ENCODE measurements around the gene CHAT.

DNA sequence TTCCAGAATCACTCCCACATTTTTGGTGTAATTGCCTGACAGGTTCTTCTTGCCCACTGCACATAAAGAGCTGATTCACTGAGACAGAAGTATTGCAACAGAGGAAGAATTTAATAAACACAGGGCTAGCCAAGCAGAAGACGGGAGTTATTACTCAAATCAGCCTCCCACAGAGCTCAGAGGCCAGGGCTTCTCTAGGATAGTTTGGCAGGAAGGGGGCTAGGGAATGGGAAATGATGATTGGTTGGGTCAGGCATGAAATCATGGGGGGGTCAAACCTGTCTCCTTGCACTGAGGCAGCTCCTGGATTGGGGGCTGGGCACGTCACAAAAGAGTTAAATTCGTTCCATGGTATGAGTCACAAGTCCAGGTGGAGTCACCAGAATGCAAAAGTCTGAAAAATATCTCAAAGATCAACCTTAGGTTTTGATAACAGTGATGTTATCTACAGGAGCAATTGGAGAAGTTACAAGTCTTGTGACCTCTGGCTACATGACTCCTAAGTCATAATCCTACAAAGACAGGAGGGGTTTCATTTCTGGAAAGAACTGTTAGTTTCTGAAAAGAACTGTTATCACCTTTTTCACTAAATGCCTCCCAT is 44.7 kb upstream of the CHAT start:
- TF ChIP-seq POLR2A (IDR thresholded peaks at IDR 0.05), result no peak
- TF ChIP-seq, protein P1, sequence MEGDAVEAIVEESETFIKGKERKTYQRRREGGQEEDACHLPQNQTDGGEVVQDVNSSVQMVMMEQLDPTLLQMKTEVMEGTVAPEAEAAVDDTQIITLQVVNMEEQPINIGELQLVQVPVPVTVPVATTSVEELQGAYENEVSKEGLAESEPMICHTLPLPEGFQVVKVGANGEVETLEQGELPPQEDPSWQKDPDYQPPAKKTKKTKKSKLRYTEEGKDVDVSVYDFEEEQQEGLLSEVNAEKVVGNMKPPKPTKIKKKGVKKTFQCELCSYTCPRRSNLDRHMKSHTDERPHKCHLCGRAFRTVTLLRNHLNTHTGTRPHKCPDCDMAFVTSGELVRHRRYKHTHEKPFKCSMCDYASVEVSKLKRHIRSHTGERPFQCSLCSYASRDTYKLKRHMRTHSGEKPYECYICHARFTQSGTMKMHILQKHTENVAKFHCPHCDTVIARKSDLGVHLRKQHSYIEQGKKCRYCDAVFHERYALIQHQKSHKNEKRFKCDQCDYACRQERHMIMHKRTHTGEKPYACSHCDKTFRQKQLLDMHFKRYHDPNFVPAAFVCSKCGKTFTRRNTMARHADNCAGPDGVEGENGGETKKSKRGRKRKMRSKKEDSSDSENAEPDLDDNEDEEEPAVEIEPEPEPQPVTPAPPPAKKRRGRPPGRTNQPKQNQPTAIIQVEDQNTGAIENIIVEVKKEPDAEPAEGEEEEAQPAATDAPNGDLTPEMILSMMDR (IDR thresholded peaks at IDR 0.05), result no peak
